ENCODE data around the gene SHC4. TPM values are rescaled to one million over a fixed set of nuclear protein-coding genes. Genes with fewer than 3 reads are reported as not detected.

SHC4 gene
- total RNA-seq, 2 experiments from 2014 or later: 0.41 to 1.3 TPM

DNA sequence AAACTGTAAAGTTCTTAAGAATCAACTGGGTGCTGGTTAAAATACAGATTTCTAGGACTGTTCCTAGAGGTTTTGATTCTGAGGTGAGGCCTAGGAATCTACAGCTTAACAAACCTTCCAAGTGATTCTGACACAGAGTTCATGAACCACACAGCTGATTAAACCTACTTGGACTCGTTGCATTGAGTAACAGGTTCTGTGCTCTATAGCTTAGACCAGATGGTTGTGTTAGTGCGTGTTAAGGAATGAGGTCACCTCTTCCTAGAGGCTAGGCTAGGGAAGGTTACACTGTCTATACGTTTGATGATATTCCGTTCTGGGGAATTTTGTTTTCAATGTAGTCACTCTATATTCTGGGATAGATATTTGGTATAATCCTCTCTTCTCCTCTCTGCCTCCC lies 63.9 kb downstream of the SHC4 start:
- no peaks in the 10 kb centered on the region for H4K20me1 ChIP-seq (ENCODE audit: insufficient read depth, low read length)
- BruUV-seq (replicated peaks): no TSS peak
- no peaks in the 10 kb centered on the region for H3K4me1 ChIP-seq (ENCODE audit: insufficient read depth, low read length, poor library complexity, severe bottlenecking)
- H3K36me3 ChIP-seq (ENCODE audit: insufficient read depth, low read length): no peaks in the 10 kb centered on the region
- H3K9me2 ChIP-seq (ENCODE audit: insufficient read depth, low read length): no peaks in the 10 kb centered on the region
- no peak overlapping the region for H3K4me3 ChIP-seq (ENCODE audit: low read depth, low read length, poor library complexity, severe bottlenecking)
- CTCF ChIA-PET (ENCODE audit: unreplicated experiment): no interaction called here
- no peak overlapping the region for H2AFZ ChIP-seq (ENCODE audit: low read length)
- intact Hi-C loops (cut with micrococcal nuclease; ENCODE audit: unreplicated experiment): no loop called here
- DNase-seq (ENCODE audit: low spot score): no peak
- H3K9me3 ChIP-seq (ENCODE audit: low read length): no peaks in the 10 kb centered on the region
- no peaks in the 10 kb centered on the region for H3K79me2 ChIP-seq (ENCODE audit: insufficient read depth, low read depth, low read length)
- H3K27ac ChIP-seq (ENCODE audit: low read depth, low read length, poor library complexity, severe bottlenecking): no peak overlapping the region
- TF ChIP-seq, protein P1, sequence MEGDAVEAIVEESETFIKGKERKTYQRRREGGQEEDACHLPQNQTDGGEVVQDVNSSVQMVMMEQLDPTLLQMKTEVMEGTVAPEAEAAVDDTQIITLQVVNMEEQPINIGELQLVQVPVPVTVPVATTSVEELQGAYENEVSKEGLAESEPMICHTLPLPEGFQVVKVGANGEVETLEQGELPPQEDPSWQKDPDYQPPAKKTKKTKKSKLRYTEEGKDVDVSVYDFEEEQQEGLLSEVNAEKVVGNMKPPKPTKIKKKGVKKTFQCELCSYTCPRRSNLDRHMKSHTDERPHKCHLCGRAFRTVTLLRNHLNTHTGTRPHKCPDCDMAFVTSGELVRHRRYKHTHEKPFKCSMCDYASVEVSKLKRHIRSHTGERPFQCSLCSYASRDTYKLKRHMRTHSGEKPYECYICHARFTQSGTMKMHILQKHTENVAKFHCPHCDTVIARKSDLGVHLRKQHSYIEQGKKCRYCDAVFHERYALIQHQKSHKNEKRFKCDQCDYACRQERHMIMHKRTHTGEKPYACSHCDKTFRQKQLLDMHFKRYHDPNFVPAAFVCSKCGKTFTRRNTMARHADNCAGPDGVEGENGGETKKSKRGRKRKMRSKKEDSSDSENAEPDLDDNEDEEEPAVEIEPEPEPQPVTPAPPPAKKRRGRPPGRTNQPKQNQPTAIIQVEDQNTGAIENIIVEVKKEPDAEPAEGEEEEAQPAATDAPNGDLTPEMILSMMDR (conservative IDR thresholded peaks at IDR 0.05; ENCODE audit: low read length): no peak
- TF ChIP-seq EZH2phosphoT487 (IDR thresholded peaks at IDR 0.05; ENCODE audit: borderline replicate concordance, low read depth, low read length): no peak
- POLR2A ChIA-PET: no interaction called here
- H3K4me2 ChIP-seq (ENCODE audit: low read length): no peak overlapping the region

DNA sequence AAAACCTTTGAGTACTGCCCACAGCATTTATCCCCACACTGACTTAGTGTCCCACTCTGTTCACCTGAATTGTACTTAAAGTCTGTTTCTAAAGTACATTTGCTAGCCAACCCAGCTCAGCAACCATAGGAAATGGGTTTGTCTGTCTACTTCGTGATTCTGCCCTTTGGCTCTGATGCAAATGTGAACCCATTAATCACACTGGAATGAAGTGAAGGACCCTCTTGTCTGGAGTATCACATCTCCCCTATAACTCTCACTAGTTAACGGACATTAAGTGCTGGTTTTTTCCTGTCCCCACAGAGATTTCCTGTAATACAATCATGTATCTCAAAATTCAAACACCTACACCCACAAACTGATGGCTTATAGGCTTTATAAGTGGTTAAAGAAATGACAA lies 65.3 kb downstream of the SHC4 start:
- no TSS peak for BruUV-seq (replicated peaks)
- Histone ChIP-seq H3K4me3 (ENCODE audit: low read depth, low read length, poor library complexity, severe bottlenecking) (no peak overlapping the region), H3K79me2 (ENCODE audit: insufficient read depth, low read depth, low read length) (no peaks in the 10 kb centered on the region), H4K20me1 (ENCODE audit: insufficient read depth, low read length) (no peaks in the 10 kb centered on the region), H3K27ac (ENCODE audit: low read depth, low read length, poor library complexity, severe bottlenecking) (no peak overlapping the region), H2AFZ (ENCODE audit: low read length) (0 out of 2 replicates have a peak overlapping the region, but pooled peaks have one; percentile 22), H3K36me3 (ENCODE audit: insufficient read depth, low read length) (no peaks in the 10 kb centered on the region), H3K9me2 (ENCODE audit: insufficient read depth, low read length) (no peaks in the 10 kb centered on the region), H3K9me3 (ENCODE audit: low read length) (no peaks in the 10 kb centered on the region), H3K4me1 (ENCODE audit: insufficient read depth, low read length, poor library complexity, severe bottlenecking) (no peaks in the 10 kb centered on the region), H3K4me2 (ENCODE audit: low read length) (no peak overlapping the region)
- ChIA-PET CTCF (ENCODE audit: unreplicated experiment) (no interaction called here), POLR2A (interaction anchor here (0.6 kb wide), 1 partner anchor 74 kb away, joined by 3 read pairs; no protein-coding TSS in a partner anchor)
- no peak for TF ChIP-seq EZH2phosphoT487 (IDR thresholded peaks at IDR 0.05; ENCODE audit: borderline replicate concordance, low read depth, low read length)
- TF ChIP-seq, protein P1 (conservative IDR thresholded peaks at IDR 0.05; ENCODE audit: low read length): no peak
- no peak for DNase-seq (ENCODE audit: low spot score)
- intact Hi-C loops (cut with micrococcal nuclease; ENCODE audit: unreplicated experiment): no loop called here

DNA sequence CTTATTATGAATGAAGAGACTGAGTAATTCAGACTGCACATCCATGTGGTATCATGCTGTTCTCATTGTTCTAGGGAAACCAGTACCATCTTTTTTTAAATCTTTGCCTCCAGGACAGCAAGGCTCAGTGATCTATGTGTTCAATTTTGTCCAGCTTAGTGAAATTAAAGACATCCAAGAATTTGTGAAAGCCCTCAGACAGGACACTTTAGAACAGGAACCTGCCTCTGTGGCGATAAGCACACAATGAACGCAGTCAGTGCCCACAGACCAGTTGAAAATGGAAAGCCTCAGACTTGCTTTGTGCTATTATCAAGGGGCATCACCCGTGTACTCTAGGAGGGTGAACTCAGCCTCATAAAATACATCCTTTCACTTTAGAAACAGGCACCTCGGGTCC lies 65.7 kb downstream of the SHC4 start:
- no peaks in the 10 kb centered on the region for H3K9me2 ChIP-seq (ENCODE audit: insufficient read depth, low read length)
- no TSS peak for BruUV-seq (replicated peaks)
- no peaks in the 10 kb centered on the region for H3K36me3 ChIP-seq (ENCODE audit: insufficient read depth, low read length)
- DNase-seq (ENCODE audit: low spot score): no peak
- no peak for TF ChIP-seq EZH2phosphoT487 (IDR thresholded peaks at IDR 0.05; ENCODE audit: borderline replicate concordance, low read depth, low read length)
- TF ChIP-seq, protein P1 (conservative IDR thresholded peaks at IDR 0.05; ENCODE audit: low read length): no peak
- POLR2A ChIA-PET: interaction anchor here (0.6 kb wide), 2 partner anchors 73 to 186 kb away, joined by 3 read pairs; no protein-coding TSS in a partner anchor
- intact Hi-C loops (cut with micrococcal nuclease; ENCODE audit: unreplicated experiment): no loop called here
- no peaks in the 10 kb centered on the region for H3K4me1 ChIP-seq (ENCODE audit: insufficient read depth, low read length, poor library complexity, severe bottlenecking)
- H3K4me2 ChIP-seq (ENCODE audit: low read length): no peak overlapping the region
- no peaks in the 10 kb centered on the region for H3K9me3 ChIP-seq (ENCODE audit: low read length)
- H3K79me2 ChIP-seq (ENCODE audit: insufficient read depth, low read depth, low read length): no peaks in the 10 kb centered on the region
- H3K4me3 ChIP-seq (ENCODE audit: low read depth, low read length, poor library complexity, severe bottlenecking): no peak overlapping the region
- no peak overlapping the region for H3K27ac ChIP-seq (ENCODE audit: low read depth, low read length, poor library complexity, severe bottlenecking)
- H4K20me1 ChIP-seq (ENCODE audit: insufficient read depth, low read length): no peaks in the 10 kb centered on the region
- H2AFZ ChIP-seq (ENCODE audit: low read length): 0 out of 2 replicates have a peak overlapping the region, but pooled peaks have one; percentile 22
- CTCF ChIA-PET (ENCODE audit: unreplicated experiment): no interaction called here

Data from OCI-LY7 (cell line).